ENCODE measurements around the gene ADPRHL1.

The ADPRHL1 gene

DNA sequence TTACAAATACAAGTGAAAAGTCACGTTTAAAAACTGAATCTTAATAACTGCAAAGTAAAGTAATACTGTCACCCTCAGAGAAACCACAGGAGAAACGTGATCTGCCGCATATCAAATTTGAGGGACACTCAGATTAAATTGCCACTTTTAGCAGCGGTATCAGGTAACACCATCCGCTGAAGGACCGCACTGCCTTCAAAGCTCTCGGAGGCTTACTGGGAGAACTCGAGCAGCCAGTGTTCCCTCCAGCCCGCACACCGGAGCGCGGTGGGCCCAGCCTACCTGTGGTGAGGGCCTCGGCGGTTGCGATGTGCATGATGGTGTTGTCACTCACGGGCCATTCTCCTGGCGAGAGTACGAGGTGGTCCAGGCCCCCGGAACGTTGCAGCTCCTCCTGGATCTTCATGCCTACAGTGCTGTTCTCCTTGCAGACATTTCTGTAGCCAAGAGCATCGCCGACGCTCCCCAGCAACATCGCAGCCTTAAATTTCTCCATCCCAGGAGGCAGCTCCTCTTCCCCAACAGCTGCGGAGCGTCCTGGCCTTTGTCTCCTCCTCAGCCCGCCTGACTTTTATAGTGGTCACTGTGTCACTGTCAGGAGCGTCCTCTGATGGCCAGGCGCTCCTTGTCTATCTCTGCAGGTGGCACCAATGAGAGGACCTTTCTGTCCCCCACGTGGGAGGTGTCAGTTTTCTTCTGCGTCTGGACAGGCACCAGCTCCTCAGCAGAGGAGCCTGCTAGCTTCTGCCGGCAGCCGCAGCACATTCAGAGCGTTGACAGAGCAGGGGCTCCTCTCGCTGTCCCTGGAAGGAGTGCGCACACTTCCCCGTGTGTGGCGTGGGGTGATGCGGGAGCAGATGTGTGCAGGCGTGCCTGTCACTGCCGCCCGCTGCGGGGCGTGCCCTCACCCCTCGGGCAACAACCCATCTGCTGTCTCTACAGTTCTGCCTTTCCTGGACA lies at the start of gene ADPRHL1:
TSS of gene ADPRHL1 (minus strand) at position 547 of the 960 bp plus-strand sequence. CDS start at position 496, 51 bp downstream.
- no peak within 1 kb of the TSS for H3K27ac ChIP-seq
- no peak for TF ChIP-seq ZFX (IDR thresholded peaks at IDR 0.05; ENCODE audit: borderline replicate concordance)
- TF ChIP-seq, protein P1, sequence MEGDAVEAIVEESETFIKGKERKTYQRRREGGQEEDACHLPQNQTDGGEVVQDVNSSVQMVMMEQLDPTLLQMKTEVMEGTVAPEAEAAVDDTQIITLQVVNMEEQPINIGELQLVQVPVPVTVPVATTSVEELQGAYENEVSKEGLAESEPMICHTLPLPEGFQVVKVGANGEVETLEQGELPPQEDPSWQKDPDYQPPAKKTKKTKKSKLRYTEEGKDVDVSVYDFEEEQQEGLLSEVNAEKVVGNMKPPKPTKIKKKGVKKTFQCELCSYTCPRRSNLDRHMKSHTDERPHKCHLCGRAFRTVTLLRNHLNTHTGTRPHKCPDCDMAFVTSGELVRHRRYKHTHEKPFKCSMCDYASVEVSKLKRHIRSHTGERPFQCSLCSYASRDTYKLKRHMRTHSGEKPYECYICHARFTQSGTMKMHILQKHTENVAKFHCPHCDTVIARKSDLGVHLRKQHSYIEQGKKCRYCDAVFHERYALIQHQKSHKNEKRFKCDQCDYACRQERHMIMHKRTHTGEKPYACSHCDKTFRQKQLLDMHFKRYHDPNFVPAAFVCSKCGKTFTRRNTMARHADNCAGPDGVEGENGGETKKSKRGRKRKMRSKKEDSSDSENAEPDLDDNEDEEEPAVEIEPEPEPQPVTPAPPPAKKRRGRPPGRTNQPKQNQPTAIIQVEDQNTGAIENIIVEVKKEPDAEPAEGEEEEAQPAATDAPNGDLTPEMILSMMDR (IDR thresholded peaks at IDR 0.05), result no peak

- no peak overlapping the region for H3K27ac ChIP-seq
- TF ChIP-seq, protein P1 (IDR thresholded peaks at IDR 0.05), result no peak
- no peak for TF ChIP-seq ZFX (IDR thresholded peaks at IDR 0.05; ENCODE audit: borderline replicate concordance)
These were observed 49.4 kb upstream of the ADPRHL1 start for GRCh38 chr13:113502686-113503085.

GRCh38 chr13:113500530-113501265 lies 47.4 kb upstream of the ADPRHL1 start:
- TF ChIP-seq ZFX (IDR thresholded peaks at IDR 0.05; ENCODE audit: borderline replicate concordance), result no peak
- TF ChIP-seq, protein P1 (IDR thresholded peaks at IDR 0.05), result no peak
- H3K27ac ChIP-seq, result no peak overlapping the region

DNA sequence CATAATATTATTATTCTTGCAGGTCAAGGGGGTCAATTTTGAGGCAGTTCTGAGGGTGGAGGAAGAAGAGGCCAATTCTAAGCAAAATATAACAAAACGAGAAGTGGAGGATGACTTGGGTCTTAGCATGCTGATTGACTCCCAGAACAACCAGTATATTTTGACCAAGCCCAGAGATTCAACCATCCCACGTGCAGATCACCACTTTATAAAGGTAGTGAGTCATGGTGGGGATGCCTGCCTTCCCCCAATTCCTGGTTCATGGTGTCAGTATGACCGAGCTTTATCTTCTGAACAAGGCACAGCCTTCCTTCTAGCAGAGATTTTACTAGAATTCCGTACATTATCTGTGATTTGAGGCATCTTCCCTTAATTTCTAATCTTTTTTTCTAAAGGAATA lies 46.6 kb upstream of the ADPRHL1 start:
- H3K27ac ChIP-seq, result no peak overlapping the region
- TF ChIP-seq, protein P1 (IDR thresholded peaks at IDR 0.05), result no peak
- no peak for TF ChIP-seq ZFX (IDR thresholded peaks at IDR 0.05; ENCODE audit: borderline replicate concordance)

DNA sequence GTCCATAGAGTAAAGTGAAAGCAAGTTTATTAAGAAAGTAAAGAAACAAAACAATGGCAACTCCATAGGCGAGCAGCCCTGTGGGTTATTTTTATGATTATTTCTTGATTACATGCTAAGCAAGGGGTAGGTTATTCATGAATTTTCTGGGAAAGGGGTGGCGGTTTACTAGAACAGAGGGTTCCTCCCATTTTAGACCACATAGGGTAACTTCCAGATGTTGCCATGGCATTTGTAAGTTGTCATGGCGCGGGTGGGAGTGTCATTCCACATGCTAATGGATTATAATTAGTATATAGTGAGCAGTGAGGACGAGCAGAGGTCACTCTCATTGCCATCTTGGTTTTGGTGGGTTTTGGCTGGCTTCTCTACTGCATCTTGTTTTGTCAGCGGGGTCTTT lies 45.6 kb upstream of the ADPRHL1 start:
- no peak for TF ChIP-seq ZFX (IDR thresholded peaks at IDR 0.05; ENCODE audit: borderline replicate concordance)
- TF ChIP-seq, protein P1 (IDR thresholded peaks at IDR 0.05), result no peak
- no peak overlapping the region for H3K27ac ChIP-seq

GRCh38 chr13:113497217-113497616 lies 43.9 kb upstream of the ADPRHL1 start:
- TF ChIP-seq, protein P1 (IDR thresholded peaks at IDR 0.05), result no peak
- no peak for TF ChIP-seq ZFX (IDR thresholded peaks at IDR 0.05; ENCODE audit: borderline replicate concordance)

More at GRCh38 chr13:113497217-113497616, 43.9 kb upstream of the ADPRHL1 start:
- no peak overlapping the region for H3K27ac ChIP-seq

Data from 22Rv1 (cell line).